CD4-positive, alpha-beta T cell treated with Interleukin-6 for 4 hours (primary cell): ENCODE measurements around the gene APOBEC2.

ENCODE experiments used
- DNase-seq: peaks from one replicate; pipeline ENCODE4 v3.0.0-alpha.2; 2020; ENCODE audit warnings: mixed read lengths

The APOBEC2 gene

DNA sequence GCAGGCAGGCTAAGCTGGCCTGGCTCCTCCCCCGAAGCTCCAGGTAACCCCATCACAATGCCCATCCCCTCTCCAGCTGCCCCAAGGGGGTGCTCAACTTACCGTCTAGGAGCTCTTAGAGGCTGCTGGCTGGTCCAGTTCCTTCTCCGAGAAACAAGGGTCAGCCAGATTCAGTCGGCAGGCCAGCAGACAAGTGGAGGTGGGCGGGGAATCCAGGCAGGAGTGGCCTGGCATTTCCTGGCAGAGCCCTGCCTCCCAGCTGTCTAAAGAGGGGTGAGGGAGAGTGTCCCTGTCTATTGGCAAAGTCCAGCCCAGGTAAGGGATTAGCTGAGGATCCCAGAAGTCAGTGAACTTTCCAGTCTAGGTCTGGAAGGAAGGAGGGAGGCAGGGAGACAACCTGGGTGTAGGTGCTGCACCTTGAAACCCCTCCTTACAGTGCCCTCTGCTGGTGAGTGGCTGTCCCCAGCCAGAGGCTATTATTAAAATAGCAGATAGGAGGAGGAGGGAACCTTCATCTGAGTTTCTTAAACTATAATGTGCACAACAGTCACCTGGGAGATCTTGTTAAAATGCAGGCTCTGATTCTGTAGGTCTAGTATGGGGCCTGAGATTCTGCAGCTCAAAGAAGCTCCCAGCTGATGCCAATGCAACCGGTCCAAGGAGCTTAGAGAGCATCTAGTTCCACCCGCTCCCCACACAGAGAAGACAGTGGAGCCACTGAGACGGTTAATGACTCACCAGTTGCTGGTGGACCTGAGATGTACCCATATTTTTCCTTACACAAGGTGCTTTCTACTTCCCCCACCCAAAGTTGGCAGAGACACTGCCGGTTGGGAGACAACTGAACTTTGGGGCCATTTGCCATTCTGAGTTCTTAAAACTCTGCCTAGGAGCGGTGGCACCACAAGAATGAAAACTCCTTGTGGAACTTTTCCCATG lies 13.7 kb upstream of the APOBEC2 start, which contains the start of gene UNC5CL:
UNC5CL (minus strand) TSS at position 162 of the 939 bp plus-strand sequence. CDS start 4,147 bp downstream, outside the sequence.
- peak; percentile 66 for DNase-seq

DNA sequence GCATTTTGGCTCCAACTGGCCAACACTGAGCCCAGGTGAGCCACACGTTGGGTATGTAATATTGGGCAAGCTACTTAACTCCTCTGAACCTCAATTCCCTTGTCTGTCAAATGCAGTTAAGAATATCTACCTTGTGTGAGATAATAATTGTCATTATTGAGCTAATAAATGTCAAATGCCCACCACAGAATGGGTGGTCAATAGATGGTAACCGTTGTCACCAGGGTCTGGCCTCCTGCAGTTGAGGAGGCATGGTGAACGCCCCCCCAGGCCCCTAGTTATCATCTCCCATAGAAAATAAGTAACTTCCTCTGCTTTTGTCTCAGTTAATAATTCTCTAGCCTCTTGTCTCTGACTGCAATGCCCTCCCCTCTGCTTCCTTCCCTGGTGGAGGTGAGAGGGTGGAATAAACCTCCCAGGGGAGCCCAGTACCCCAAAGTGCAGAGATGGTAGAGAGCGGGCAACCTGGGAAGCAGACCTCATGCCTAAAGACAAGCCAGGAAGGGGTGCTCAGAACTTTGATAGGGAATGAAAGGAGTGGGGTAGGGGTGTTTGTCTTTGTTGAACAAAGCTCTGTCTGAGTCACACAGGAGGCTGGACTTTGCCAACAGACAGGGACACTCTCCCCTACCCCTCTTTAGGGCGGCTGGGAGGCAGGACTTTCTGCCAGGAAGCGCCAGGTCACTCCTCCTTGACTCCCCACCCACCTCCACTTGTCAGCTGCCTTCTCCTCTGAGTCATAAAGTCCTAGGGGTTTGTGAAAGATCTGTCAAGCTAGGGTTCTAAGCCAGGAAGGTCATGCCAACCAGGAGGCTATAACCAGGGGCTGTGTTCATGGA lies 12.7 kb upstream of the APOBEC2 start:
- no peak for DNase-seq

DNA sequence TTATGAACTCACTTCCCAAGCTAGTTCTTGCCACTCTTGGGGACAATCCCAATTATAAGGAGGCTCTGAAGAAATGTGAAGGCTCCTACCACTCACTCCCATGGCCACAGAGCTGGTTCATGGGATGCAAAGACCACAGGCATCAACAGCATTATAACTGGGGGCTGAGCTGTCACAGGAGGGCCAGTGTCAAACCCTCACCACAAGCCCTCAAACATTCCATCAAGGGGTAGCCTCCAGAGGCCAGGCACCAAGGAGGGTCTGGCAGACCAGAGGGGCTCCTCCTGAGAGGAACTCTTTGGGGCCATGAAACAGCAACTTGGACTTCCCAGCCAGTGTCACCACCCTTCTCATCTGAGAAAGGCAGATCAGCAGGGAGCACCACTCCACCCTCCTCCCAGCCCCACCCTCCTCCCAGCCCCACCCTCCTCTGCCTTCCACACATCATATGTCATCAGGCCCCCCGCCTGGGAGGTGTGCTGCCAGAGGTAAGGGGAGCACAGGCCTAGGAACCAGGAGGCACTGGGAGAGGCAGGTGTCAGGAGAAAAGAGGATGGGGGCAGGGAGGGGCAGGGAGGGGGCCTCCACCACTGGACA lies 12.0 kb upstream of the APOBEC2 start:
- no peak for DNase-seq

DNA sequence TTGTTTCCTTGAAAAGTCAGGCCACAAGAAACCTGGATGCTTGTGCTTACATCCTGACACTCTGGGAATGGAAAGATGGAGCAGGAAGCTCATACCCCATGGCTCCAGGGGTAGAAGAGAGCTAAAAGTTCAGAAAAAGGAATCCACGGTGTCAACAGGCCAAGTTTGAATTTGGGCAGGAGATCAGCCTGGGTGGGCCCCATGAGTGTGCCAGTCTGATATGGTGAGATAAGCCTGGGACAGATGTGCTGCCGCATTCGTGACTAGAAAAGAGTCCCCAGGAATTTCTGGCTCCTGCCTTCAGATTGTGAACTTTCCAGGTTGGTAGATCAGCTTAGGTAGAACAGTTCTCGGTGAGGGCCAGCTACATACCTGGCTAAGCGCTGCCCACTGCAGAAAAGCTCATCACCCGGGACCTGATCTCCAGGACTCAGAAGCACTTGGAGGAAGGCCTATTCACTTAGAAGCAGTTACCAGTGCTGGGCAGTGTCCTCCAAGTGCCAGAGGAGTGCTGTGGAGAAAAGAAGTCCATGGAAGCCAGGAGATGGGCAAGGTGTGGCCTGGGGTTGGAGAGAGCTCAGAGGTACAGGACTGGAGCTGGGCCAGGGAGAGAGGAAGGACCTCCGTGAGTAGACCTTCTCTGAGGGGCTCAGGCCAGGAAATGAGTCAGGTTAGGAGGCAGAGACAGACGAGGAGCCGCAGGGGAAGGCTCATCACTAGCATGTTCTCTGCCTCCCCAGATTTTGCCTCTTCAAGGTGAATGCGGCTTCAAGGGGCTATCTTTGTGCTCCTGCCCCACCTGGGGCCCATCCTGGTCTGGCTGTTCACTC lies 10.6 kb upstream of the APOBEC2 start, which contains the start of gene TSPO2:
TSPO2 (plus strand) TSS at position 242 of the 830 bp plus-strand sequence; CDS start at position 761, 519 bp downstream.
- DNase-seq = no peak

DNA sequence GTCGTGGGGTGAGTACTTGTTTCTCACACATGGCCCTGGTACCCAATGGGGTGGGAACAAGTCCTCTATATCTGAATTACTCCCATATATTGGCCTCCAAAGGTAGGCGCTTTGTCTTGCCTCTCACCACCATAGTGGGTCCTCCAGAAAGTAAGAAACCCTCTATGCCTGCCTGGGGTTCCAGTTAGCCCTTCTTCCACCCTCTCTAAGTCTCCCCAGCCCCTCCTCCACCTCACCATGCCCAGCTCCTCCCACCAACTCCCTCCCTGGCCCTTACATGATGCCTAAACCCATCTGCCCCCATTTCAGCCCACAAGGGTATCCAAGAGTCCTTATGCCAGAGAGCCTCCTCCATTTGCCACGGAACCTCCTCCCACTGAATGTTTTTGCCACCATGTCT lies 9.9 kb upstream of the APOBEC2 start:
- no peak for DNase-seq

DNA sequence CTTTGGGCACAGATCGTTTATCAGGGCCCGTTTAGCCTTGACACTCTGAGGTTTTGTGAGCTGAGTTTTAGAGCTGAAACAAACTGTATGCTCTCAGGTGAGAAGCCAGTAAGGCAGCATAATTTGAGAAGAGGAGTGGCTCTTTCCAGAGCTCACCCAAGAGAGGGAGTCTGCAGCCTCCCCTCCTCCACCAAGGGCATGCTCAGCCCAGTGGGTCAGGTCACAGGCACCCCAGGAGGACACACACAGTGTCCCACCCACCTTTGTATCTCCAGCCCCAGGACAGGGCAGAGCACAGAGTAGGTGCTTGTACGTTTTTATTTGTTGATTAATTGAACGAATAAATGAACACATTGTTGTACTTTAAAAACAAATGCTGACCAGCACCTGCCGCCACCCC lies 7.3 kb upstream of the APOBEC2 start:
- DNase-seq = no peak

DNA sequence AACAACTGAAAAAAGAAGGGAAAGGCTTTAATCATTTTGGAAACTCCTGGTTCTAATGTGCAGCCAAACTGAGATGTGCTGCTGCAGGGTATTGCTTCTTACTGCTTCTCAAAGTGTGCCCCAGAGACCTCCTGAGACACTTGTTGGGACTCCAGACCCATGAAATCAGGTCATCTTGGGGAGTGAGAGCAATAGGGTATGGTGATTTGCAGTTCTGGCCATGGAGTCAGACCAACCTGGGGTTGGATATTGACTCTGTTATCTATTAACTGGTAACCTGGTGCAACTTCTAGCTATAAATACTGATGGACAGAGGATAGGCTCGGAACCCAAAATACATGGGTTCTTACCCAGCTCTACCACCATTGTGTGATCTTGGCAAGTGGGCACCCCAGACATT lies 6.9 kb upstream of the APOBEC2 start:
- no peak for DNase-seq

DNA sequence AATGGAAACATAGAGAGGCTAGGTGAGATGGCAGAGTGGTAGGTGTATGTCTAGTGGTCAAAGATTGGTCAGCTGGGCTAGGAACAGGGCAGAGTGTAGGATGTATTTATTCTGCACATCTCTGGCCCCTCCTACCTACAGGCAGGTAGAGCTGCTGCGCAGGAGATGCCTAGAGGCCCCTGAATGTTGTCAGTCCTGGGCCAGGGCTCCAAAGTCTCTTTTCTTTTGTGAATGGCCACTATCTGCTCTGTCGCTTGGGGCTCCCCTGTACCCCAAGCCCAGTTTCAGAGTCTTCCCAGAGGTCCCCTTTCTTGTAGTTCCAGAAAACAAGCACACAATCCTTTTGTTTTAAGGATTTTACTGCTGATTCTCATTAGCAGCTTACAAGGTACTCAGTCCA lies 5.7 kb upstream of the APOBEC2 start:
- no peak for DNase-seq

DNA sequence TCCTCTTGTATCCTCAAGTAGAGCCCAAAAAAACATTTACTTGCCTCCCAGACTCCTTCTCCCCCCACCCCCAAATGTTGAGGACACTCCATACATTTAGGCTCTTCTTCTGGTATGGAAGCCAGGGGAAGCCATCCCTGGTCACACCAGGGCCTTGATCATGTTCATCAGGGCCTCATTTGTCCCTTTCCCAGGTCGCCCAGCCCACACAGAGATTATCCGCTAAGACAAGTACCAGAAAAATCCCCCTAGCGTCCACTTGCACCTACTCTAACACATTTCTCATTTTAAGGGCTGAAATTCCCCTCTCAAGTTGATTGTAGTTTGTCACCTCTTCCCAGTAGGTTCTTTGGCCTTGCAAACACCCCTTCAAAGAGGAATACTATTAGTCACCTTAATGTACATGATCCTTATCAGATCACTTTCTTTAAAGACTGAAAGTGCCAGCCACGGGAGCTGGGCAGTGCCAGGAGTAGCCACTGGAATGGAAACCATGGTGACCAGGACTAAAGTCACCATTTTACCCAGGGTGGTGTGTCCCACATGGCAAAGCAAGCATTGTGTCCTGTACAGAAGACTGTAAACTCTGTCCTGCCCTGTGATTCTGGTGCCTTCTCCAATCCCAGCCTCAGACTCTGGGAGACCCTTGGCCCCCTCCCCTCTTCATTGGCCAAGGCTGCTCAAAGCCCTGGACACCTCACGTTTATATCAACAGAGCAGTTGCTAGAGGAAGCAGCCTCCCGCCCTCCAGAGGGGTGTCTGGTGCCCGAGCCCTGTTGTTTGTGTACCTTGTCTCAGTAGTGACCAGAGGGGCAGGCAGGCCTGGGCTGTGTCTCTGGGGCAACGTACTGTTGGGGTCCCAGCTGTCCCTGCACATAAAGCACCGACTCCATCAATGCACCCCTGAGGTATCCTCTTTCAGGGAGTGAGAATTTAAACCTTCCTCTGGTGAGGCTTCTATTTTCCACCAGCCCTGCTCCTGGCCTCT lies 5.0 kb upstream of the APOBEC2 start:
- no peak for DNase-seq

DNA sequence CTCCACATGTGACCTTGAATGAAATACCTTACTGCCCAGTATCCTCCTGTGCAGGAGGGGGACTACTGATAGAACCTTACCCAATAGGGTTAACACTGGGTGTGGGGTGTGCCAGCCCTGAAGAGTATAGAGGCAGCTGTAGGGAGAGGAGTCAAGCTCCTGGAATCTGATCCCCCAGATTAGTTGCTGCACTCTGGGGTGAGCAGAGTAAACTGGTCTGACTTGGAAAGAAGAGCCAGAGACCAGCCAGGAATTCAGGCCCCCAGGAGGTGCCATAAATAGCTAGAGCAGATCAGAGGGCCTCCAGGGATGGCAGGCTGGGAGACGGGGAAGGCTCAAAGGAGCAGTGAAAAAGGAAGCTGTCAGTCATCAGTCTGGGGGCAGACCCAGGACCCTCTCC lies 3.5 kb upstream of the APOBEC2 start:
- DNase-seq = no peak

DNA sequence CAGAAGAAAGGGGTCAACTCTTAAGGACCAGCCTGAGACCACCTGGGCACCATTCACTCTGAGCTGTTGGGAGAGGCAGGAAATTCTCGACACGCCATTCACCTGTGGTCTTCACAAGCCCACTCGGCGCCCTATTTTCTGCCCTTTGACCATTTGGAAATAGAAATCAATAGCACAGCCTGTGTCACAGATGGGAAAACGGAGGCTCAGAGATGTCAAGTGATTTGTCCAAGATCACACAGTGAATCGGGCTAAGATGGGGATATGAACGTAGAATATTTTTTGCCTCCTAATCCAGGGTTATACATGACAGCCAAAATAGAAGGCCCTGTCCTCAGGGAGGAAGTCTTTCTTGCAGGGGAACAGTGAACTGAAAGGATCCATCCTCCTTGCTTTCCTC lies 3.0 kb upstream of the APOBEC2 start:
- no peak for DNase-seq

DNA sequence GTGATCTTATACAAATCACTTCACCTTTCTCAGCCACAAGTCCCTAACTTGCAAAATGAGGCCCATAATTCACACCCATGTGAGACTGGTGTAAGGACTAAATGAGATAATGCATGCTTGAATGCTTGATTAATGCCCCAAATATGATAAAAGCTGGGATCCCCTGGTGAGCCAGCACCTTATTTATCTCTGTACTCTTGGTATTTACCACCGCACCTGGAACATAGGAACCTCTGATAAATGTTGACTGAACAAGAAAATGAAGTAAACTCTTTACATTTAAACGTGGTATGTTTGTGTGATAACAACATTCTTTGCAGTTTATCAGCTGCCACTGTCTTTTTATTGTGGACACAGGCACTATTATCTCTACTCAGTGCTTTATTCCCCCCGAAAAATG lies 2.5 kb upstream of the APOBEC2 start:
- DNase-seq = no peak

DNA sequence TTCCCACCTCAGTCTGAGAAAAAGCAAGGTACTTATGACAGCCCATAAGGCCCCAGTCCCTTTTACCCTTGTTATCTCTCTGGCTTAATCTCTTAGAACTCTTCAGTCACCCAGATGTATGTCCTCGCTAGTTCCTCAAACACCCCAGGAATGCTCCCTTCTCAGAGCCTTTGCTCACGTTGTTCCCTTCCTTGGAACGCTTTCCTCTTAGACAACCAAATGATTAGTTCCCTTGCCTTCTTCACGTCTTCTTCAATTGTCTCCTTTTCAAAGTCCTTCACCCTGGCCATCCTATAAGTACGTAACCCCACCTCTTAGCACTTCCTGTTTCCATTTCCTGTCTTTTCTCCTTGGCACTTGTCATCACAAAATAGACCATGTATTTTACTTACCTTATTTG lies 1.1 kb upstream of the APOBEC2 start:
- no peak for DNase-seq

DNA sequence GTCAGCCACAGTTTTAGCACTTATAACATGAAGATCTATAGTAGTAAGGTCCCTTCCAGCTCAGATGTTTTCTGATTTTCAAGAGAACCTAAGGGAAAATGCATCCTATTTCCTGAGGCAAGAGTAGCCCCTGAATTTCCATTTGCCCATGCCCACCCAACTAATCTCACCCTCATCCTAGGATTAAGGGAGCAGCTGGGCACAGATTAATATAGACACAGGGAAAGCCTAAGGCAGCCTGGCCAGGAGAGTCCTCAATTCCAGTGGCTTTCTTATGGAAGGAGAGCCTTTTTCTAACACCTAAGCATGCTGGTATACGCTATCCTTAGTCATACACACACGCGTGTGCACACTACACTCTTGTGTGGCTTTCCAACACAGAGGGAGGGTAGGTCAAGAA lies 1.5 kb downstream of the APOBEC2 start:
- DNase-seq = no peak

DNA sequence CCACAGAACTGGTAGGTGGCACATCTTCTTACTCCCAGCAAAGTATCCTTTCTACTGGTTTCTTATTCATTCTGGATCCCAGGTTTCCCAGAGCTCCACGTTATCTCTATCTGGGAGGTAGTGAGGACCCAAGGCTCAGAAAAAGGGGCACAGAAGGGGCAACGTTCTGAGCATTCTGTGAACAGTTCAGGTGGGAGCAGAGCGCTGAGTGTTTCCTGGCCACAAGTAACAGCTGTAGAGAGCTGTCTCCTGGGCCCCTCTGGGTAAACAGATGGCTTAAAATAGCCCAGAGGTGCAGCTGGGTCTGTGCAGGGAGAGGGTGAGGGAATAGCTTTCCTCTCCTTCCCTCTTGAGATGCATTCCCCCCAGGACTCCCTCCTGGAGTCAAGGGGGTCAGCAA lies 2.1 kb downstream of the APOBEC2 start:
- no peak for DNase-seq

DNA sequence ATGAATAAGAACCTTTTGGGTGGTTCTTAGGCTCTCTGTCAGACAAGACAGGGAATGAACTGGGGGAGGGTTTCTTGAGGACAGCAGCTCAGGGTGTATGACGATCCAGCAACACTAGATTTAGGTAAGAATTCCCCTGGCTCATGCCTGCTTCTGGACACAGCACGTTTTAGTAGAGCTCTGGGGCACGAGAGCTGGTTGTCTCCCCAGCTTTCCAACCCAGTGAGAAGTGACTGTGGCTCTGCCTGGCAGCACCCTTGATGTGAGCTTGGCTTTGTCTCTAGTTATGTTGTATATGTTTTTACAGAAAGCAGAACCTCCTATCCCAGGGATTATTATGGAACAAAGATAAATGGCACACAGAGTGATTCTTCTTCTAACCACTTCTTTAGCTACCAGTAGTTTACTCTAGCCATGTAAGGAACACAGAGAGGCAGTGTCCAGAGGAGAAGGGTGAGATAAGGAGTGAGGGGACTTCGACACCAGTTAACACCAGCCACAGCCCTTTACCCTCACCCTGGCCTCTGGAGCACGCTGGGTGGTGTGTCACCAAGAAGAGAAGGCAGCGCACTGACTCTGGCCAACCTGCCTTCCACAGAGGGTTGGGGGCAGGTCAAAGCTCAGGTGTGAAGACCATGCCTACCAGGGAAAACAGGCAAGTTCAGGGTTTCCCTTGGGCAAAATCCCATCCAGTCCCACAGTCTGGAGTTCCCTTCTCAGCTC lies 3.9 kb downstream of the APOBEC2 start:
- DNase-seq = no peak

DNA sequence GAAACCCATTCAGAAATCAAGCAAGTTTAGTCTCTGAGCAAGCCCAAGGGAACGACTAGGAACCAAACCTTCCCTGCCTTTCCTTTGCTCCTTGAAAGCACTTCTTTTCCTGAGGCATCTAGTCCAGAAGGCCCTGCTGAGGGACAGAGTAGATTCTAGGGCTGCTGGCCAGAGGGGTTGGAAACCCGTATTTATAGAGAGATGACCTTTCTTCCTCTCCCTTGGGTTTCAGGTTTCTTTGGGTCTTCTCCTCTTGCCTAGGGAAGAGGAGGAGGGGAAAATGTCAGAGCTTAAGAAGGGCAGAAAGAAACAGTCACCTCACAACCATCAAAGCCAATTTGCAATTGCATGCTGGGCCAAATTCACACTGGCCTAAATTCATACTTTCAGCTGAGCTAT lies 5.8 kb downstream of the APOBEC2 start:
- no peak for DNase-seq

DNA sequence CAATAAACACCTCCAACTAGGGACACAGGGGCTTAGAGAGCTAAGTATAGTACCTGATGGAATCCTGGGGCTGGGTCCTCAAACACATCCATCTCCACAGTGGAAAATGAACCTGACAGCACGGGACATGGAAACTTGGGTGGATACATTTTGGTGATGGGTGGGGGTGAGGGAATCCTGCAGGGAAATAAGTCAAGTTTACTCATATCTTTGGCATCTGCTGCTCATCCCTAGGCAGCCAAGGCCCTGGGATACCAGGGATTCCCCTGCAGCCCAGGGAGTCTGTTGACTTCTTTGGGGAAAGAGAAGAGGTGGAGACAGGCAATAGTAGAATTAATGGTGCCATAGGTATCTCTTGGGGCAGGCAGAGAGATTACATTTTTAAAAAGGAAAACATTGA lies 6.6 kb downstream of the APOBEC2 start:
- DNase-seq = no peak

DNA sequence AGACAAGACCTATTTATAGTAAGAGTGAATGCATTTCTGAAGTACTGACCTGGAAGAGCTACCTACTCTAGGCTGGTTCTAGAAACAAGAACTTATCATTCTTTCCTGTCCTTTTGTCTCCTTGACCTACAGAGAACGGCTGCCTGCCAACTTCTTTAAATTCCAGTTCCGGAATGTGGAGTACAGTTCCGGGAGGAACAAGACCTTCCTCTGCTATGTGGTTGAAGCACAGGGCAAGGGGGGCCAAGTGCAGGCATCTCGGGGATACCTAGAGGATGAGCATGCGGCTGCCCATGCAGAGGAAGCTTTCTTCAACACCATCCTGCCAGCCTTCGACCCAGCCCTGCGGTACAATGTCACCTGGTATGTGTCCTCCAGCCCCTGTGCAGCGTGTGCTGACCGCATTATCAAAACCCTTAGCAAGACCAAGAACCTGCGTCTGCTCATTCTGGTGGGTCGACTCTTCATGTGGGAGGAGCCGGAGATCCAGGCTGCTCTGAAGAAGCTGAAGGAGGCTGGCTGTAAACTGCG lies 8.3 kb downstream of the APOBEC2 start:
- DNase-seq = no peak

DNA sequence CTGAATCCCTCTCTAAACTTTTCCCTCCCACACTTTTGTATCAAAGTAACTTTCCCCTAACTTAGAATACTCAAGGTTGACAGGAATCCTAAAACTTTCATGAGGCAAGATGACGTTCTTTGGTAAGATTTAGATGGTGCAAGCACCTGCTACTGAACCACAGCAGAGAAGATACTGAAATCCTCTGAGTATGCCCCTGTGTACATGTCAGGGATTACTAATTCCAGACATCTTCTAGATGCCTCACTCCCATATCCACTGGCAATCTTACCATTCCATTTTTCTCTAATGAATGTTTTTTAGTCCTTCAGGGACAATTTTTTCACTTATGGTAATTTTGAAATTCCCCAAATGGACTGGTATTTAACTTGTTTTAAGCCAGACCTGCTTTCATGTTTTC lies 9.1 kb downstream of the APOBEC2 start:
- DNase-seq = no peak
